GM10266 (cell line): ENCODE data around the gene TFF3.

Experiments used
- DNase-seq: peaks from one replicate; pipeline ENCODE4 v3.0.0; 2012; ENCODE audit errors: extremely low spot score
- CTCF ChIP-seq: IDR thresholded peaks from 2 replicates; pipeline ENCODE4 v1.5.1; 2012; ENCODE audit warnings: mild to moderate bottlenecking, low read depth; ENCODE audit not compliant: control insufficient read depth, insufficient read depth; ENCODE audit errors: missing control alignments

The TFF3 gene

GRCh38 chr21:42286416-42286815, 28.8 kb downstream of the TFF3 start:
- peak; percentile 47 for DNase-seq
- no peak for TF ChIP-seq CTCF

- DNase-seq: peak; percentile 49
- no peak for TF ChIP-seq CTCF
Measured at GRCh38 chr21:42285569-42286245, 29.5 kb downstream of the TFF3 start.

GRCh38 chr21:42282715-42283114, 32.5 kb downstream of the TFF3 start:
- no peak for DNase-seq
- TF ChIP-seq CTCF: no peak

GRCh38 chr21:42282021-42282420, 33.2 kb downstream of the TFF3 start:
- no peak for DNase-seq
- TF ChIP-seq CTCF: no peak

GRCh38 chr21:42281181-42281680, 34.0 kb downstream of the TFF3 start:
- DNase-seq: no peak
- TF ChIP-seq CTCF: no peak

- no peak for DNase-seq
- TF ChIP-seq CTCF: no peak
Measured at GRCh38 chr21:42280356-42281180, 34.6 kb downstream of the TFF3 start.

- no peak for DNase-seq
- no peak for TF ChIP-seq CTCF
Measured at GRCh38 chr21:42279888-42280287, 35.3 kb downstream of the TFF3 start.
